GM12874 (cell line): ENCODE results near the gene MYO6.
A peak's percentile ranks its signal among the peaks of the same experiment; 100 is the strongest.

Experiments used
- CTCF ChIP-seq: IDR thresholded peaks from 2 replicates; pipeline ENCODE4 v1.5.1; 2011; ENCODE audit warnings: low read depth, mild to moderate bottlenecking, control low read depth, low read length, moderate library complexity; ENCODE audit not compliant: insufficient read depth

Gene MYO6

DNA sequence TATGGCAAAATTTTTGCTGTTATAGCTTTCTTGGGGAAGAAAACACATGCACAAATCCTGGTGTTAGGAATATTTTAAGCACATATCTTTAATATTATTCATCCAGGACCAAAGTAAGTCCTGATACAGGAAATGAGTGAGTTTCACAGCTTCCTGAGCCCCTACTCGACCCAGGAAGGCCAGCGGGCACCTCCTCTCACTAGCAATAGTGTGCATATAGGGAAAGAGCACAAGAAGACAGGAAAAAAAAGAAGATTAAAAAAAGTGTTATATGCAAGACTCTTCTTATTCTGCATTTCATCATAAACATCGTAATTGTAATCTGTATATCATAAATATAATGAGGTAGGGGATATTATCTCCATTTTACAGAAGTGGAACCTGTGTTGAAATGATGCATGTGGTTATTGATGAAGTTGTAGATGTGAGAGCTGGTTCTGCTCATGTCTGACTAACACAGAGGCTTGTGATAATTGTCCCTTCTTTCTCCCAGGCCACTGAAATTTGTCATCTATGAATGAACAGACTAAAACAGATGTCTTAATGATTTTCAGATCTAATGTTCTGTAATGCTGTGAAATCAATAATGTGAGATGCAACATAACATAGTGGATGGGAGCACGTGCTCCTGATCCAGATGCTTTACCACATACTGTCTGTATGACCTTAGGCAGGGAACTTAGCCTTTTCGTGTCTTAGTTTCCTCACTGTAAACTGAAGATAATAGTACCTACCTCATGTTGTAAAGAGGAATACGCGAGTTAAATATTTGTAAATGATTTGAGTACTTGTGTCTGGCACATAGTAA, 101.2 kb downstream of the MYO6 start:
- no peak for TF ChIP-seq CTCF

DNA sequence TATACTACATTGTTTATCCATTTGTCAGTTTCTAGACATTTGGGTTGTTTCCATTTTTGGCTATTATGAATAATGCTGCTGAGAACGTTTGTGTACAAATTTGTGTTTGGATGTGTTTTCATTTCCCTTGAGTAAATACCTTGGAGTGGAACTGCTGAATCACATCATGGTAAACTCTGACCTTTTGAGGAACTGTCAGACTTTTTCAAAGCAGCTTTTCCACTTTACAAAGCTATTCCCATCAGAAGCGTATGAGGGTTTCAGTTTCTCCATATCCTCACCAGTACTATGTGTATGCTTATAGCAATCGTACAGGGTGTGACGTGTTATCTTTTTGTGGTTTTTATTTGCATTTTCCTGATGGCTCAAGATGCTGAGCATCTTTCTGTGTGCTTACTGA, 103.7 kb downstream of the MYO6 start:
- TF ChIP-seq CTCF, result no peak

- TF ChIP-seq CTCF, result no peak
These were observed 104.8 kb downstream of the MYO6 start for GRCh38 chr6:75853806-75854205.

GRCh38 chr6:75855052-75855451, 106.0 kb downstream of the MYO6 start:
- TF ChIP-seq CTCF, result peak; percentile 47; the same call in 1 of the 2 replicates

DNA sequence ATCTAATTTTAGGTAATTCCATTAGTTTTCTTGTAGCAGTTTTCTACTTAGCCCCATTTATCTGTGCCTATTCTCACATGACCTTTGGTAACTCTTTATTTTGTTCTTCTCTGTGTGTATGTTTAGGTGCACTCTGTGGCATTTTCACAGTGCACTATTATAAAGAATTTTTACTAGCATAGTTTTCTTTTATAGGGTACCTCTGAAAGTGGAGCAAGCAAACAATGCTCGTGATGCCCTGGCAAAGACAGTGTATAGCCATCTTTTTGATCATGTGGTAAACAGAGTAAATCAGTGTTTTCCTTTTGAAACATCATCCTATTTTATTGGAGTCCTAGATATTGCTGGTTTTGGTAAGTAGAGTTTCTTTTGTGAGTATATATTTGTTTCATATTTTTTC, 107.9 kb downstream of the MYO6 start:
- TF ChIP-seq CTCF, result no peak

DNA sequence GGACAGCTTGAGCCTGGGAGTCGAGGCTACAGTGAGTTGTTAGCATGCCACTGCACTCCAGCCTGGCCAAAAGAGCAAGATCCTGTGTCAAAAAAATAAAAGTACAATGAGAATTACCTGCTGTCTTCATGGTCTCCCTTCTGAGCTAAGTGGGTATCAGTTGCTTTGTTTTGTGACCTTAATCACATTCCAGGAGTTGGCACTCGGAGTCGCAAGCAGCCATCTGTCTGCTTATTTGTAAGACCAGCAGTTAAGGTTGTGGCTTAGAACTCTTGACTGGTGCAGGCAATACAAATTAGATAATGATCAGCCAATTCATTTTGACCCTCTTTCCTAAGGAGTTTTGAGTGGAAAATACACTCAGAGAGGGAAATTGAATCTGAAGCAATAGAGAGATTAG, 114.0 kb downstream of the MYO6 start:
- TF ChIP-seq CTCF, result no peak

- TF ChIP-seq CTCF, result no peak
These were observed 114.7 kb downstream of the MYO6 start for GRCh38 chr6:75863784-75864183.
